Stimulated activated naive CD4-positive, alpha-beta T cell treated with Interleukin-2 at 50 U/mL for 16 hours (primary cell): ENCODE results near the gene ATP12A.
A peak's percentile ranks its signal among the peaks of the same experiment; 100 is the strongest.

Experiments used
- DNase-seq: peaks from one replicate; lab custom pipeline; 2025; lab: John Stamatoyannopoulos, UW

Gene ATP12A

DNA sequence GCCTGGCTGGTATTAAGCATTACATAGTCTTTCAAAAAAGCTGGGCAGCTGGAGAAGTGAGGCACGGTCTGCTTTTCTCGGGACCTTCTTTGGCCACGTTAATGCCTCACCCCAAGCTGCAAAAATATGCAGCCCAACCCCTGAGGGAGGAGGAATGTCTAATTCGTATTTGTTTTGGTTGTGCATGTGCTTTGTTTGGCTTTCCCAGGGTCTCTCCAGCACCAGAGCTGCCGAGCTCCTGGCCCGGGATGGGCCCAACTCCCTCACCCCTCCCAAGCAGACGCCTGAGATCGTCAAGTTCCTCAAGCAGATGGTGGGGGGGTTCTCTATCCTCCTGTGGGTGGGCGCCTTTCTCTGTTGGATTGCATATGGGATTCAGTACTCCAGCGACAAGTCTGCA, 7.9 kb downstream of the ATP12A start:
- DNase-seq = no peak

DNA sequence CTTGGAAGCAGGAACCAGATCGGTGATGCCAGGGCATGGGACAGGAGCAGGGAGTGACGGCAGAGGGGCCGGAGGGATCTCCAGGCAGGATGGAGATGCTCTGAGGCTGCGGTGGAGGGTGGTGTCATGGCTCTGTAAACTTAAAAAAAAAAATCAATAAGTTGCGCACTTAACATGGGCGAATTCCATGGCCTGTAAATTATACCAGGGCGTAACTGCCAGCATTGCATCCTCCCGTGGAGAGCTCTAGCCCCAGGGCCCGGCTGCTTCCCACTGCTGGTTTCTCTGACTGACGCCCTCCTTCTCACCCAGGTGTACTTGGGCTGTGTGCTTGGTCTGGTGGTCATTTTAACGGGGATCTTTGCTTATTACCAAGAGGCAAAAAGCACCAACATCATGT, 8.7 kb downstream of the ATP12A start:
- DNase-seq = no peak

DNA sequence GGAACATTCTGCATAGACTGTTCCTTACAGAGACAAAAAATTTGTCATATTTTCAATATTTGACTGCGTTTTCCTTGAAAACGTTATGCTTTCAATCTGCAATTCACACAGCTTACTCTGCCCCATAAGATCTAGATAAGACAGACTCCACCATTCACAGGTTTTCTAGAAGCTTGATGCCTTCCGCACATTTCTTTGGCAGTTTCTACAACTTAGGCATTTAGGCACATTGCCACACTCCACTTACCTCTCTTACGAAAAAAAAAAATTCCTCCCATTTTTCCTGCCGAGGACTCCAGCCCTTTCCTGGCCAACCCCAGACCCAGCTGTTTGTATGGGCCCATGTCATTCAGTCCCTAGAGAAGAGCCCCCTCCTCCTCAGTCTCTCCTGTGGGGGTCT, 11.2 kb downstream of the ATP12A start:
- no peak for DNase-seq

DNA sequence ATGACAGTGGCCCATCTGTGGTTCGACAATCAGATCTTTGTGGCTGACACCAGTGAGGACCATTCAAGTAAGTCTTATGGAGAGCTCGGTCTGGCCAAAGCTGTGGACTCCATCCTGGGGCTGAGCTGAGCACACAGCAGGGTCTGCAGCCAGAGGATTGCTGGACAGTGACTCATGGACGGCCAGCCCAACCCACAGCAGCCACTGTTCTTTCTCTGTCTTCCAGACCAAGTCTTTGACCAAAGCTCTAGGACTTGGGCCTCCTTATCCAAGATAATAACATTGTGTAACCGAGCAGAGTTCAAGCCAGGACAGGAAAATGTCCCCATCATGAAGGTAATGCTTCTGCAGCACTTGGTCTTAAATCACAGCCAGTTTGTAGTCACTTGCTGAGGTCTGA, 12.4 kb downstream of the ATP12A start:
- DNase-seq = no peak

DNA sequence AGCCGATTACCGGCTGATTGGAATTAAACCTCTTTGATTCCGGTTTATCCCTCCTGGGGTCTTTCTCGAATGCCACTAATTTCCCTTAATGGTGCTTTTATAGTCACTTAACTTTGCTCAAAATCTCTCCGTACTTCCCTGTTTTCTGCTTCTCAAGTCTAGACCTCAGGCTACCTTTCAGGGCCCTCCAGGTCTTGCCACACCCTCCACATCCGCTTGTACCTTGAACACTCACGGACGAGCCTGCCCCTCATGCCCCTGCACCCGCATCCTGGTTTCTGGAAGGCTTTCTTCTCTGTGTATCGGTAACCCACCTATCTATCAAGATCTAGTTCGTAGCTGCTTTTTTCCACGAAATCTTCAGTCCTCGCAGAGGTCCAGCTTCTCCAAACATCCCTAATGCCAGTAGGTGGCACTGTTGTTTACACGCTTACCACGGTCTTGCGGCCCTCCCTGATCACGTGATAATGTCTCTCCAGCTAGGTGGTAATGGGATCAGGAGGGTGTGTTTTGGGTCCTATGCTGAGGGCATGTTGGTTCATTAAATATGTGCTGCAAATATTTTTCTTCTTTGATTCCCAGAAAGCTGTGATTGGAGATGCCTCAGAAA, 13.8 kb downstream of the ATP12A start:
- DNase-seq = peak; percentile 5

DNA sequence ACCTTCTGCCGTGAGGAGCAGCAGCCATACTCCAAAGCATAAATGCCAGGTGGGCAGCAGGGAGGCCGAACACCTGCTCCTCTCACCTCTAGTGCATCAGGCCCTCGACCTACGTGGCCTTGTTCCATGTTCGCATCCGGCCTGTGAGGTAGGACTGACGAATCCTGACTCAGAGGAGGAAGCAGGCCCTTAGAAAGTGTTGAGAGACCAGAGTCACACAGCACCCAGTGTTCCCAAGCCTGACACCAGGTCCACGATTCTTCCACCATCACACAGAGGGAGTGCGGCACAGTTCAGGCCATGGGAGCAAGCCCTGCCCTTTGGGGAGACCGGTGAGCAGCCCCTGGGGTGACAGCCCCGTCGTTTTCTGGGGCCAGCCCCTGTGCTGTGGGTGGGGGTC, 14.7 kb downstream of the ATP12A start:
- DNase-seq = no peak

DNA sequence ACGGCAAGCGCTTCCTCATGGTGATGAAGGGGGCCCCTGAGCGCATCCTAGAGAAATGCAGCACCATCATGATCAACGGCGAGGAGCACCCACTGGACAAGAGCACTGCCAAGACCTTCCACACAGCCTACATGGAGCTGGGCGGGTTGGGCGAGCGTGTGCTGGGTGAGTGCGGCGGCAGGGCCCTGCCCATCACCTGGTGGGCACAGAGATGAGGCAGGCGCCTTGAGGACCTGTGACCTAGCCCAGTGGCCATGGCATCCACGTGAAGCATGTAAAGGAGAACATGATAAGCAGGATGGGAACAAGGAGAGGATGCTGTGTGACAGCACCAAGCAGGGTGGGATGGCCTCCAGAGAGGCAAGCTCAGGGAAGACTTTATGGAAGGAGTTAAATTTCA, 18.5 kb downstream of the ATP12A start:
- no peak for DNase-seq

DNA sequence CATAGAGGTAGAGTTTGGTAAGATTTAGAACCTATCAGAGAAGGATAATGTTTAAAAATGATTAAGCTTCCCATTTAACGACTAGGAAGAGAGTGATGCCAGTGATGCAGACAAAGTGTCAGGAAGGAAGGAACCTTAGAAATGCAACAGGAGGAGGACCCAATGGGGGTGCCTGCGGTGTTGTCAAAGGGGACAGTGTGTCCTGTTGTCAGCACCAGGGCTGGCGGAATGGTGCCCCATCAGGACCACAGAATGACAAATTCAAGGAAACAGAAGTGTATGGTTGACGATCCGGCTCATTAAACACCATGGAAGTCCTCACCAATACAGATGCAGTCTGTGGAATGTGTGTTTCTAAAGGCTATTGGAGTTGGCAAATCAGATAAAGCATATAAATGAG, 19.3 kb downstream of the ATP12A start:
- DNase-seq = no peak

DNA sequence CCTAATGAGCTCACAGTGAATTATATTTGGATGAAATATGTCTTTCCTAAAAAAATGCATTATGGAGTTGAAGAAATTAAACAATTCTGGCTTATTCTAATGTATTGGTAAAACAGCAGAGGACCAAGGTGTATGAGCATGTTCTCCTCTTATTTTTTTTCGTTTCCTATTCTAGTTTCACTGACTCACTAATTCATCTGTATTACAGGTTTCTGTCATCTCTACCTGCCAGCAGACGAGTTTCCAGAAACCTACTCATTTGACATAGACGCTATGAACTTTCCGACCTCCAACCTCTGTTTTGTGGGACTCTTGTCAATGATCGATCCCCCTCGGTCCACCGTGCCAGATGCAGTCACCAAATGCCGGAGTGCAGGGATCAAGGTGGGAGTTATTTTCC, 20.3 kb downstream of the ATP12A start:
- no peak for DNase-seq

DNA sequence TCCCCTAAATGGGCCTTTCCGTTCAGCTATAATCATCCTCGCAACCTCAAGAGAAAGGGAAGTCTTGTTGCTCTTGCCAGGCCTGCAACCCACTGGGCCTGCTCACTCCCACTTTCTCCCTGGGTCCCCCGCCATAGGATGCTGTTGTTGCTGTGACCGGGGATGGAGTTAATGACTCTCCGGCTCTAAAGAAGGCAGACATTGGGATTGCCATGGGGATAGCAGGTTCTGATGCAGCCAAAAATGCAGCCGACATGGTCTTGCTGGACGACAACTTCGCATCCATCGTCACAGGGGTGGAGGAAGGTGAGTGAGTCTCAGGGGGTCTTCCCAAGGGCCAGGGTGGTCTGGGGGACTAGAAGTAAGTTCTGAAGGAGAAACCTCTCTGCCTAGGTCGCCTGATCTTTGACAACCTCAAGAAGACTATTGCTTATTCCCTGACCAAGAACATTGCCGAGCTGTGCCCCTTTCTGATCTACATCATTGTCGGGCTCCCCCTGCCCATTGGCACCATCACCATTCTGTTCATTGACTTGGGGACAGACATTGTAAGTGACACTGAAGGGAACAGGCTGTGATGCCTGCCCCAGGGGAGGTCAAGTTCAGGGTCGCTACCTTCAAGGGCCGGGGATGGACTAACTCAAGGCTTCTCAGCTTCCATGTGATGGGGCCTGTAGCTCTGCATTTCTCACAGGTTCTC, 26.8 kb downstream of the ATP12A start:
- DNase-seq = no peak

DNA sequence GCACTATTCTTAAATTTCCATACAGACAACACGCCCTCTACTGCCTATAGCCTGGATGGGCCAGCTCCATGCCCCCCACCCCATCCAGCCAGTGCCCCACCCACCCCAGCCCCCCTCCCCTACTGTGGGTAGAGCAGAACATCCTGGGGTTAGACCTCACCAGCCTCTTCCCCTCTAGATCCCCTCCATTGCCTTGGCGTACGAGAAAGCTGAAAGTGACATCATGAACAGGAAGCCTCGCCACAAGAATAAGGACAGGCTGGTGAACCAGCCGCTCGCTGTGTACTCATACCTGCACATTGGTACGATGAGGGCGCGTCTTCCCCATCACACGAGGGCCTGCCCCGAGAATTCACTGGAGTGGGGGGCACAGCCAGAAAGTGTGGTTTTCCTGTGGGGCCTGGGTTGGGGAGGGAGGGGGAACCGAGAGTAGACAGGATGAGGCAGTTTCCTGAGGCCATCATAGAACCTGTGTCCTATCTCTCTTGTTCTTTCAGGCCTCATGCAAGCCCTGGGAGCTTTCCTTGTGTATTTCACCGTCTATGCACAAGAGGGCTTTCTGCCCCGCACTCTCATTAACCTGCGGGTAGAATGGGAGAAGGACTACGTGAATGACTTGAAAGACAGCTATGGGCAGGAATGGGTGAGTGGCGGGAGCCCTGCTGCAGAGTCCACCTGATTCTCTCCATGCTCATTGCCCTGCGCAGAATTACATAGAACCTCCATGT, 29.1 kb downstream of the ATP12A start:
- DNase-seq = peak; percentile 23

DNA sequence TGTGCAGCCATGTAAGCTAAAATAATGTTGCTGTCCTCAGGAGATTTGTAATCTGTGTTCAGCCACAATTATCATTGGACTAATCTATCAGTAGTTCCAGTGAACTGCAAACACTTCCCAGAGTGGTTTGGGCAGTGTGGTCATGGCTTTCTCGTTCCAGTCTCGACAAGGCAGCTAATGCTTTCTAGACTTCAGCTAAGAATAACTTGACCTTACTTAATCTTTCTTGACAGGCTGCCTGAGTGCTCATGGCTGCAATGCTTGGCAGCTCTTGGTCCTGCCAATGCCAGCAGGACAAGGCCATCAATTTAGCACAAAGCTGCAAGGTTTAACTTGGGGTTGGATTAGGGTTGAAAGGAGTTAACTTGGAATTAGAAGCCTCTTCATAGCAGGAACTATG, 32.8 kb downstream of the ATP12A start:
- no peak for DNase-seq

DNA sequence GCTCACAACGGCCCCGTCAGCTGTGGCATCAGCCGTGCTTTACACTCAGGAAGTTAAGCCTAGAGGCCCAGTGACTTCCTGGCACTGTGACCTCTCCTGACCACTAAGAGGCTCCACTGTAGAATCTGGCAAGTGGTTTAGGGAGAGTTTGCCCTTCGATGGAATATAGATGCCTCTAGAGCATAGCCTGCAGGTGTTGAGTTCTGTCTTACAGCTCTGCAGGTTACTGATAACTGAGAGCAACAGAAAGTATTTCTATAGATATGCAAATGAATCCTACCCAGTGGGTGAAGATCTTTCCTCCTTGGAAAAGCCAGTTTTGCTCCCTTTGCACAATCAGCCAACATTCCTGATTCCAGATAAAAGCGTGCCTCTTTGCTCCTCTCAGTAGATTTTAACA, 35.8 kb downstream of the ATP12A start:
- DNase-seq = no peak

DNA sequence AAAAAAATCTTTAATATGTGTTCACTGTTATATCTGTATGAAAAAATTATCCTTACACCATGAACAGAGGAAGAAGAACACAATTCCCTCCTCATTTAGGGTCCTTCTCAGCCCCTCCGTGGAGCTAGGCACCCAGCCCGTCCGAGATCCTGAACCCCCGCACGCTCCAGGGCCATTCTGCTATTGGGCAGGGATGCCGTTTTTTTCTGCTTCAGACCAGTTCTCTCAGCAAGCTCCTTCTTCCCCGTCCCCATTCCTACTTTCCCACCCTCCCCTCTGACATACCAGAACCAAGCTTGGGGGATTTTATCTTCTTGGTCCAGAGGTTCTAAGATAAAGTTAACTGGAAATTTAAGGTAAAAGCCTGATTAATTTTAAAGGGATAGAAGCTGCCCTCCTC, 36.2 kb downstream of the ATP12A start:
- no peak for DNase-seq

DNA sequence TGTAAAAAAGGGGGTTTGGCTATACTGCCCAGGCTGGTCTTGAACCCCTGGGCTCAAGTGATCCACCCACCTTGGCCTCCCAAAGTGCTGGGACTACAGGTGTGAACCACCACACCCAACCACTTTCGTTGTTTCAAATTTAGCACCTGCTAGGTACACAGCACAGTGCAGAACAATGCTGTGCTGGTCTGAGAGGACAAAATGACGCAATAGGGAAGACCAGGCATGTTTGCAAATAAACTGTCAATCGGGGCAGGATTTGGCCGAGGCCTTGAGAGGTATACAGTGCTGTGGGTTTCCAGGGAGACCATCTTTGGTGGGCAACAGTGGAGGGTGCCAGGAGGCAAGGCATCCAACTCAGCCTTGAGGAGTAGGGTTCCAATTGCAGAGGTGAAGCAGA, 37.0 kb downstream of the ATP12A start:
- DNase-seq = no peak

DNA sequence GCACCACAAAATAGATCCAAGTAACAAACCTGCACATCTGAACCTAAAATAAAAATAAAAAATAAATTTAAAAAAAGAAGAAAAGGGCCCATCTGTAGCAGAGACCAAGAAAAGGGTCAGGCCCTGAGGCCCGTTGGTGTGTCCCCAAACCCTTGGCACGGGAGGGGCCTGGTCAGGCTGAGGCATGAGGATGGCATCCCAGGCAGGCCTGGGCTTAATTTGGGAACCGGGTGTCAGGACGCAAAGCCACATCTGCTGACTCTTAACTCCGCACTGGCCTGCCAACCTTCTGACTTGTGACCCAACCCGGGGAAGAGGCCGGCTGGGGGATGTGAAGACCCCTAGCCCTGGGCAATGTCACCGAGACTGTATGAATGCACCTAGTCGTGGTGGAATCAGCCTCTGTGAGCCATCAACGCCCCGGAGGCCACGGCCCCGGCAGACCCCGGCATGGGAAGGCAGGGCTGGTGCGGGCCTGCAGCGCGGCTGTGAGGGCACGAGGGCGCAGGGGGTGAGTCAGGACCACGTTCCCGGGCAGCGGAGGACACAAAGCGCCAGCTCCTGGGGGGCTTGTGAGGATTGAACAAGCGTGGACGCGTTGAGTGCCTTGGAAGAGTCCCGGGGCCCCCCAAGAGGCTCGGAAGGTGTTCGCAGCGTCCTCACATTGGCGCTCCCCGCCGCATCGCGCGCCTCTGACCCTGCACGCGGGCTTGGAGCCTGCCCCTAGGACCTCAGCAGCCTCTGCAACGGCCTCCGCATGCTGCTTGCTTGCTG, 38.2 kb downstream of the ATP12A start:
- DNase-seq = no peak

DNA sequence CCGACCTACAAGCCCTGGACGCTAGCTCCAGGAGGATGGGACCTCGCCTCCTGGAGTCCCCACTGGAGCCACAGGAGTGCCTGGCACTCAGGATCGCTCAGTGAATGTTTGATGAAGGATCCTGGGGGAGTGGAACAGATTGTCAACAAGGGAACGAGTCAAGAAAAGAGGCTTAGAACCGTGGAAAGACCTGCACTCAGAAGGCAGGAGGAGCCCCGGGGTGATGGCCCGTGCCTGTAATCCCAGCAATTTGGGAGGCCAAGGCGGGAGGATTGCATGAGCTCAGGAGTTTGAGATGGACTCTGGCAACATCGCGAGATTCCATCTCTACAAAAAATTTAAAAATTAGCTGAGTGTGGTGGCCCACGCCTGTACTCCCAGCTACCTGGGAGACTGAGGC, 38.9 kb downstream of the ATP12A start:
- DNase-seq = no peak

DNA sequence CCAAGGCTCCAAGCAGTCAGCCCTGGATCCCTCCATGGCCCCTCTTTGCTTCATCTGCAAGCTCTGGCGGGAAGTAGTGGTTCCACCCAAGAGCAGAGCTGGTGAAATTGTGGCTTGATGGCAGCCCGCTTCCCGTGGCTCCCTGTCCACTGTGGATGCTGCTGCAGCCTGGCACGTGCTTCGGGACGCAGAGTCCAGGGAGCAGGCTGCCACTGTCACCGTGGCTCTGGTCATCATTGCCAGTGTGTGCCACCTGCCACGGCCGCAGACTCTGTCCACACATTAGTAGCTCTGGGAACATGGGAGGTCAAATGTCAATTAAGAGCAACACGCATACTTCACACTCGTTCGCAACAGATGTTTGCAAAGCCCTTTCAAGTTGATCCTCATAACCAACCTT, 43.0 kb downstream of the ATP12A start:
- no peak for DNase-seq

DNA sequence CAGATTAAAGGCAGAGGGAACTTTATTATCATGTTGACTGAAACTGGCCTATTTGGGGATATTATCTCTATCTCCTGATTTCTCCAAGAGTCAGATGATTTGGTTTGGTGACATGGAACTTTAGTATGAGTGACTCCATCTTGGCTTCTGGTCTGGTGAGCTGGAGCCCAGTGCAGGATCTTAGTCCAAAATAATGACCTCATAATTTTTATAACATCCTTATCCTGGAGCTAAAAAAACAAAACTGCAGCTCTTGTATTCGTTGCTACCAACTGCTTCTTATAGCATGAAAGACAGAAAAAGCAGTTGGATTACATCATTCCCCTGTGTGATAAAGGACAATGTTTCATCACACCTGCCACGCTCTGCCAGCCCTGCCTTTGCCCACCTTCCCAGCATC, 44.5 kb downstream of the ATP12A start:
- DNase-seq = no peak

DNA sequence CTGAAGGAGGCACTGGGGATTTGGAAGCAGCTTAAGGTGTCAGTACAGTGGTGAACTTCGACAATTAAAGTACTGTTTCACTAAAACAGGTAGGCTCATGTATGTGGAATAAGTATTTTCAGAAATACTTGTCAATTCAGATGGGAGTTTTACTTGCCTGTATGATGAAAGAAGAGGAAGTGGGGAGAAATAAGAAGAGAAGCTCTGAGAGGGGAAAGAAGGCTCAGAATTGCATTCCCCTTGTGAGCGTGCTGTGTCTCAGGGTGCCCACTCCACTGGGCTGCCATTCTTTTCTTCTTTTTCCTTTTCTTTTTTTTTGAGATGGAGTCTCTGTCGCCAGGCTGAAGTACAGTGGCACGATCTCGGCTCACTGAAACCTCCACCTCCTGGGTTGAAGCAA, 45.2 kb downstream of the ATP12A start:
- no peak for DNase-seq

DNA sequence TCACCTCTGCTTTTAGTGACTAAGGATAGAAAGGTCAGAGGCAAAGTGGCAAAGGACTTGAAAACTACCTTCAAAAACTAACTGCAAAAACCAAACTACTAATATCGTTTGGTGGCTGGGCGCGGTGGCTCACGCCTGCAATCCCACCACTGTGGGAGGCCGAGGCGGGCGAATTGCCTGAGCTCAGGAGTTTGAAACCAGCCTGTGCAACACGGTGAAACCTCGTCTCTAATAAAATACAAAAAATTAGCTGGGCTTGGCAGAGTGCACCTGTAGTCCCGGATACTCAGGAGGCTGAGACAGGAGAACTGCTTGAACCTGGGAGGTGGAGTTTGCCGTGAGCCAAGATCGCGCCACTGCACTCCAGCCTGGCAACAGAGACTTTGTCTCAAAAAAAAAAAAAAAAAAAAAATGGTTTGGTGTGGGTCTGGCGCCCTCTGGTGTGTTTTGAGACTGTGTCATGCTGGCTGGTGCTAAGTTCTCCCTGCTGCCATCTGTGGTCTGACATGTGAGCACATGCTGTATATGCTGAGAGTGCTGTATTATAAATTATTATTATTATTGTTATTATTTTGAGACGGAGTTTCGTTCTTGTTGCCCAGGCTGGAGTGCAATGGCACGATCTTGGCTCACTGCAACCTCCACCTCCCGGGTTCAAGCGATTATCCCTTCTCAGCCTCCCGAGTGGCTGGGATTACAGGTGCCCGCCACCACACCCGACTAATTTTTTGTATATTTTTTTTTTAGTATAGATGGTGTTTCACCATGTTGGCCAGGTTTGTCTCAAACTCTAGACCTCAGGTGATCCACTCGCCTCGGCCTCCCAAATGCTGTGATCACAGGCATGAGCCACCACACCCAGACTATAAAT, 47.8 kb downstream of the ATP12A start:
- peak; percentile 62 for DNase-seq
